Left colon (tissue), 2 donors: ENCODE data around the gene MANF. TPM values are rescaled to one million over a fixed set of nuclear protein-coding genes. Genes with fewer than 3 reads are reported as not detected.

Source experiments
- ATAC-seq: fragments of 200-7000 bp; cut with Tn5 transposase; one replicate; pipeline ENCODE4 v1.9.1; 2020; ENCODE audit warnings: mild to moderate bottlenecking, moderate library complexity
- DNase-seq, 2 donors: peaks; one replicate each; pipeline ENCODE4 v3.0.0-alpha.2; 2020
- intact Hi-C, 2 donors: fragments of 100-400 bp; cut with DNase I in 1 of 2; cut with micrococcal nuclease in 1 of 2; formaldehyde crosslinking; loops; one replicate each; pipeline versions ENCODE4 v1.11.2 to v1.14.0; 2022; cut with DNase I, micrococcal nuclease
- long read RNA-seq: library from polyadenylated mRNA; unstranded; transcript quantifications from one replicate; pipeline ENCODE4 v2.0.0, GENCODE V29; 2021
- total RNA-seq, 2 donors: library from RNA; stranded (reverse); fragmentation: NEBNext Ultra II Directional; extraction: Animal tissue kit (Norgen Biotek cat#: 25700); gene quantifications; one replicate each; pipeline ENCODE4 v1.2.1, GENCODE V29; 2021
- donor health status: DM: no; HTN: no; CAD: no.
- donor health status: DM: yes; HTN: yes; CAD: no.

MANF gene
- total RNA-seq: 10 to 100 TPM; 62.7 to 83.4 TPM
- long read RNA-seq, transcript MANF-204 (4 exons, 1,153 nt): major isoform, 11 of 19 reads
- long read RNA-seq, partial matches to known transcripts: 4 of 19 reads
- long read RNA-seq, other reads (novel, unspliced or antisense): 2 of 19 reads

DNA sequence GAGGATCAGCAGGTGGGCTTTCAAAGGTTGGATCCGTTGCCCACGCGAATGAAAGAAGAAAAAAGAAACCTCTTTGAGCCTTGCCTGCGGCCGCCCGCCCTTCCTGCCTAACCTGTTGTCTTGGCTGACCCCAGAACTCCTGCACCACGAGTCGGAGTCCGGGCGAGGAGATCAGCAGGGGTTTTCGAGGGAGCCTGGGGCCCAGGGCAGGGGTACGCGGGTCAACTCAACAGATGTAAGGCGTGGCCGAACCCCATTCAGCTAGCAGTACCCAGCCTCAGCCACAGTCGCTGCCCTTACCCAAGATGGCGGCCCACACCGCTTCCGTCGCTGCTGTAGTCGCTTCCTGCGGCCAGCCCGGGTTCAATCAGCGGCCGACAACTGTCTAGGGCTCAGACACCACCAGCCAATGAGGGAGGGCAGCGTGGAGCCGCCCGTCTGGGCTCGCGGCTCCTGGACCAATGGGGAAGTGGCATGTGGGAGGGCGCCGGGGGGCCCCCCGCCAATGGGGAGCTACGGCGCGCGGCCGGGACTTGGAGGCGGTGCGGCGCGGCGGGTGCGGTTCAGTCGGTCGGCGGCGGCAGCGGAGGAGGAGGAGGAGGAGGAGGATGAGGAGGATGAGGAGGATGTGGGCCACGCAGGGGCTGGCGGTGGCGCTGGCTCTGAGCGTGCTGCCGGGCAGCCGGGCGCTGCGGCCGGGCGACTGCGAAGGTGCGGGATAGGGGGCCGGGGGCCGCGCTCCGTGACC is at the start of gene MANF:
Gene MANF, plus strand, starts transcription at position 566 of the 748 bp plus-strand sequence. Its CDS starts 52 bp downstream, at position 618.
- intact Hi-C loops: loop anchor here in 1 of 2 donors (5.0 kb wide), 1 partner anchor 768 kb away; the partner anchor contains the start of gene MAPKAPK3
- ATAC-seq (peak; percentile 87), DNase-seq (peak; percentile 97 to 99)

DNA sequence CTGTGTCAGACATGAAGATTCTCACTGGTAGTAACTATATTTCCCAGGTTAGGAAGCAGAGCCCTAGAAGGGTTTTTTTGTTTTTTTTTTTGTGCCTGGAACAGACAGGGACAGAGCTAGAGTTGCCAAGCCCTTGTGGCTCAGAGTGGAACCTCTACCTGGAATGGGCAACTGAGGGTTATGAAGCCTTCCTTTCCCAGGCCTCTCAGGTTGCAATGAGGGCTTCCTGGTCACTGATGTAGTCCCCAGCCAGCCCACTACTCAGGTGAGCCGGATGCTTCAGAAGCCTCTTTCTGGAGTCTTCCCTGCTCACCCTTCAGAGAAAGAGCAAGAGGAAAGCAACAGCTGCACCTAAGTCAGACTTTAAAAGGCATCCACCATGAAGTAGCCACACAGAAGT is 48.8 kb upstream of the MANF start:
- intact Hi-C loops: no loop called here
- ATAC-seq (no peak), DNase-seq (no peak)

DNA sequence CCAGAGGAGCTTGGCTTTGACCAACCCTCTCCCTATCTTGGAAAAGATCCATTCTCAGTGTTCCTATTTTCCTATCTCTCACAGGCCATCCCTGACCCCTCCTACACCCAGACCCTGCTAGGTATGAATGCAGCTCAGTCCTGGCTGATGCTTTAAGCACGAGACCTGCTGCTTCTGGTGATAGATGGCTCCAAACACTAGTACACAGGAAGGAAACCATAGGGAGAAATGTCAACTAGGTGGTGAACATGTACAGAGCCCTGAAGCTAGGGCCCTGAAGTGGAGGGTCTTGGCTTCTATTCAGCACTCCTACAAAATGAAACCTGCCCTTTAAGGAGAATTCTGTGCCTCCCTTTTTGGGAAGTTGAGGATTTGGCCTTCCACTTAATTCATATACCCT is 47.4 kb upstream of the MANF start:
- intact Hi-C loops: no loop called here

DNA sequence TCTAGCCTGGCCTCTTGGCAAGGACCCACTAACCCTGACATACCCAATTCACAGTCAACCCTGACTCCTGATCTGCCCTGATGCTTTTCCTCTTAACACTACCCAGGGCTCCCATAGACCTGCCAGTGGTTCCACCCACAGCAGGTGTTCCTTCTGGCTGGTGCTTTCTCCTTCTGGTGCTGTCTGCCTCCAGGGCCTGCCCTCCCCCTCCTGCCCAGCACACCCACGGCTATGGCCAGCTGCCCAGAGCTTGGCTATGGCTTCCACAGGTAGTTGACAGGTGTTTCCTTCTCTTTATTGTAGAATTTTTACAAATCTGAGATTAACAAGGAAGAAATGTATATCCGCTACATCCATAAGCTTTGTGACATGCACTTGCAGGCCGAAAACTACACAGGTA is 46.5 kb upstream of the MANF start:
- ATAC-seq (peak; percentile 26), DNase-seq (no peak)
- intact Hi-C loops: no loop called here

More for the DNA sequence above, 47.4 kb upstream of the MANF start:
- ATAC-seq (no peak), DNase-seq (no peak)

DNA sequence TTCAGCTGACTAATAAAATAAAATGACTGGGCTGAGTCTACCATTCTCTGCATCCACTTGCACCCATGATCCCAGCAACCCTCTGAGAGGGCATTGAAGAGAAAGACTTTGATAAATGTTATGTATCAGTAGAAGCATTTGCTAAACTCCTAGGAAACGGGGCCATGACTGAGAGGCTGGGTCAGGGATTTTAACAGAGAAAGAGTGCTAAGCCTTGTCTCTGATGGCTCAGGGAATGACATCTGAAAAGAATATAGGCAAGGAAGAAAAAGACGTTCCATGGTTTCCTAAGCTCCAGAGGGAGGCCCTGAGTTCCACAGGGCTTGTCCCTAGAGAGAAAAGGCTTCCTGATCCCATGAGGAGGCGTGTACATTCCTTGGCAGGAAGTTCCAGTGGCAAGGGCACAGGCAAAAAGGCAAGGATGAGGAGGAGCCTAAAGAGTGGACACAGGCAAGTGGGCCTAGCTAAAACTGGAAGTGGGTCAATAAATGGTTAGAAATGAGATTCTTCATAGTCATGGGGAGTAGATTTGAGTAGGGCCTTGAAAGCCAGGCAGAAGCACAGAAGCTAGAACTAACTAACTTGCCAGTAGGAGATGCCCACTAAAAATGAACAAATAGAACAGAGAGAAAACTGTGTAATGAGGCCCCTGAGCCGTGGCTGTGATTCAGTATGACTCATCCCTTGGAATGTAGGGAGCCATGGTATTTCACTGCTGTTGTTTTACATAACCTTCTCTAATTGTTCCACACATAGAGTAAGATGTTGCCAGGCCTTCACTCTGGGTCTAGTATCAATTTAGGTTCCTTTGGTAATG is 44.9 kb upstream of the MANF start:
- ATAC-seq (no peak), DNase-seq (no peak)
- intact Hi-C loops: no loop called here

DNA sequence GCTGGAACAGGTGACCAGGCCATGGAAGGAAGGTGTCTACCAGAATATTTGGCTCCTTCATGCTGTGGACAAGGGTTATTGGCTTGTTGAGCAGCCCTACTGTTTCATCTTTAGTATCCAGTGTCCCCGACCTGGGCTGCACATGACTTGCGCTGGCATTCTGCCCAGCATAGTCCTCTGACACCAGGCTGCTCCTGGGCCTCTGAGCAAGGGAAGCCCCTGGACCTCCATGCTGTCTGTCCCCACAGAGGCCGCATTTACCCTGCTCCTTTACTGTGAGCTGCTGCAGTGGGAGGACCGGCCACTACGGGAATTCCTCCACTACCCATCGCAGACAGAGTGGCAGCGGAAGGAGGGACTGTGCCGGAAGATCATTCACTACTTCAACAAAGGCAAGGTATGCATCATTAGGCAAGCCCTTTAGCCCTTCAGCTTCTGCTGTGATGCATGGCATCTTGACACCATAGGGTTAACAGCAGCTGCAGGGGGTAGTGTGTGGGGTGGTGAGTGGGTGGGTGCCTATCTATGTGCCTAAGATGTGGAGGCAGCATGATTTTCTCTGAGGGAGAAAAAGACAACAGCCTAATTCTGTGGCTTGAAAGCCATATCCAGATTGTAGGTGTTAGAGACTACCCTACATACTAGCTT is 44.0 kb upstream of the MANF start:
- intact Hi-C loops: no loop called here
- no peak for ATAC-seq
- DNase-seq: no peak

DNA sequence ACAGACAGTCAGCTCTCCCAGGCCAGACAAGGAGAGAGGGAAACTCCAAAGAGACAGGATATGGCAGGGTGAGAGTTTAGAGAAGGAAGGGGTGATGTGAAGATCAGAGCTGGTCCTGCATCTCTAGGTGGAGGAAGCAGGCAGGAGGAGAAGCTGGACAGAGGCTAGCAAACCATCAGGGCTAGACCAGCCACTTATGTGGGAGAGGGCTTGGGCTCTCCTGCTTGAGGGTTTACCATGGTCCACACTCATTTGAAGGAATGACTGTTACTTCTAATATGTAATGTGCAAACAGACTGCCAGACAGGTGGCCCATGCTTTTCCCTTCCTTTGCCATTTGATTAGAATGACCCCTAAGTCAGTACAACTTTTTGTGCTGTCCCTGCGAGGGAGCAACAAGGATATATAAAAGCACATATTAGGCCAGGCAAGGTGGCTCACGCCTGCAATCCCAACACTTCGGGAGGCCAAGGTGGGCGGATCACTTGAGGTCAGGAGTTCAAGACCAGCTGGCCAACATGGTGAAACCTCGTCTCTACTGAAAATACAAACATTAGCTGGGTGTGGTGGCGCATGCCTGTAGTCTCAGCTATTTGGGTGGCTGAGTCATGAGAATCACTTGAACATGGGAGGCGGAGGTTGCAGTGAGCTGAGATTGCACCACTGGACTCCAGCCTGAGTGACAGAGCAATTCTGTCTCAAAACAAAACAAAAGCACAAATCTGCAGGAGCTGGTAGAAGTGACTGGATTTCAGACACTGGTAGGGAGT is 41.0 kb upstream of the MANF start:
- intact Hi-C loops: no loop called here
- ATAC-seq (no peak), DNase-seq (no peak)

DNA sequence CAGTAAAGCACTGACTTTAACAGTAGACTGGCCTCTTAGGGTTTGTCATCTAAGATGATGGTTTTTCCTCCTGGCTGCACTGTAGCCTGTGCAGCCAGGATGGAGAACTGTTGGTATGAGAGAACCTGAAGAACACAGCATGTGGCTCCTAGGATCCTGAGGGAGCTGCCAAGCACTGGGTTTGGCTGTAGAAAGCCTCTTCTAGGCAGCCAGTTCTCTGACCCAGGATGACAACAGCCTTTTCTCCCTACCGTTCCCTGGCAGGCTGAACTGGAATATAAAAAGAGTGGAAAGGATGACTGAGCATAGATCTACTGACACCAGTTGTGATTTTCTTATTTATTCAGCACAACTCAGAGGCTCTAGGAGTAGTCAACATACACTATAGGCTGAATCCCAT is 34.3 kb upstream of the MANF start:
- intact Hi-C loops: no loop called here
- DNase-seq: no peak
- ATAC-seq: no peak

DNA sequence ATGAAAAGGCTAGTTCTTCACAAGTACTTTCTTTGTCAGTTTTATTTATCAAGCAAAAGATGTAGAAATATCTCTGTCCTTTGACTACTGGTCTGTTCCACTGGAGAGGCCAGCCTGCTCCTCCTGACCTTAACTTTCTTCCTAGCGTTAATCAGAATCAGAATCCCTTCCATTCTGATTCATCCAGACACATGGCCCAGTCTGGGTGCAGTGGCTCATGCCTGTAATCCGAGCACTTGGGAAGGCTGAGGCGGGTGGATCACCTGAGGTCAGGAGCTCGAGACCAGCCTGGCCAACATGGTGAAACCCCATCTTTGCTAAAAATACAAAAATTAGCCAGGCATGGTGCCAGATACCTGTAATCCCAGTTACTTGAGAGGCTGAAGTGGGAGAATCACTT is 32.0 kb upstream of the MANF start:
- no peak for DNase-seq
- no peak for ATAC-seq
- intact Hi-C loops: no loop called here

DNA sequence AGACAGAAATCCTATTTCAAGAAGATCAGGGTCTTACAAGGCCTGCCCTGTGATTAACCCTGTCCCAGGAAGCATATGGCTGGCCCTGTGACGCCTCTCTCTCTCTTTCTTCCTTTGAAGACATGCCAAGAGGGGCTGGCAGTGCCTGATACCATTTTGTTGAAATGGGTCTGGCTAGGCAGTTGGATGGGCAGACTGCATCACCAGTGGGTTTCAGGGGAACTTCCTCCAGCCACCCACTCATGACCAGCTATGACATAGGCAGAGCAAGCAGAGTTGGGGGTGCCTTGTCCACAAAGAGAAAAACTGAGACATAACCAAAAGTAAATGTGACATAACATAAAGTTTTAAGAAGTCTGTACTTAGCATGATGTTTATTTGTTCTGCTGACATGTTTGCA is 31.4 kb upstream of the MANF start:
- DNase-seq (no peak), ATAC-seq (no peak)
- intact Hi-C loops: no loop called here

DNA sequence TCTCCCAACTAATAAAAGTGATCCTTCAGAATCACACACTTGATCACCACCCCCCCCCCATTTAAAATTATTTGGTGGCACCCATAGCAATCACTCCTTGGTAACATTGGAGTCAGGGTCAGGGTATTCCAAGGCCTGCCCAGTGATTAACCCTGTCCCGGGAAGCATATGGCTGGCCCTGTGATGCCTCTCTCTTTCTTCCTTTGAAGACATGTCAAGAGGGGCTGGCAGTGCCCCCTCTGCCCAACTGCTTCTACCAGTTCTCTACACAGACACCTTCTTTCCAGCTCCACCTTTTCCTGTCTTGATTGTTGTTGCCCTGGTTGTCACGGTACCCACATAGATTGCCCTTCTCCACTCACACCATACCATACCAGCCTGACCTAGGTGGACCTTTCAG is 30.9 kb upstream of the MANF start:
- no peak for DNase-seq
- intact Hi-C loops: no loop called here
- no peak for ATAC-seq

DNA sequence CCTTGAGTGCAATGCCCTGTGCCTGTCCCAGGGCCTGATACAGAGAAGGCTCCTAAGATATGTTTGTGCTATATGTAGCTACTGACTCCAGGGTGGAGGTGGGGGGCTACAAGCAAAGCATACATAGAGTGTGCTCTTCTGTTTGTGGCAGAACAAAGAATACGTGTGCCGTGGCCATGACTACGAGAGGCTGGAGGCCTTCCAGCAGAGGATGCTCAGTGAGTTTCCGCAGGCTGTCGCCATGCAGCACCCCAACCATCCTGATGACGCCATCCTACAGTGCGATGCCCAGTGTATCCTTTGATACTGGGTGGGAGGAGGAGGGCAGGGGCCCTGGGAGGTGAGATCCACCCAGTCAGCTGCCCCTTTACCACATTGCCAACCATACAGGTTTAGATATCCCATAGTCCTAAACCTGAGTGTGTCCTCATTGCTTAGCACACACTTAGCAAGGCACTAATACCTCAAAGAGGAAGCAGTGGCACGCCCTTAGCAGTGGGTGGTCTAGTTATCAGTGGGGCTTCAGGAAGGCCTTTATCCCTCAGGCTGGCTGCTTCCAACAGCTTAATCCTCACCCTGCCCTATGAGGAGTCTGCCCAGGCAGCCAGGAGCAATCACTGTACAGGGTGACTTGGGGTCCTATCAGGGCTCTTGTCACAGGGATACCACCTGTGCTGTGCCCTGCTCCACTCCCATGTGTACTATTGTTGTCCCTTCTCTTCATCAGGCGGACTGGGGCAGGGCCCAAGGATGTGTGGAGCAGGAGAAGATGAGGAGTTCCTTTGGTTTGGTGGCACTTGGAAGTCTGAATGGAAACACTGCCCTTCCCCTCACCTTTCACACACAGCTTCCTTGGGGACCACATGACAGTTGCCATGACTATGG is 30.1 kb upstream of the MANF start:
- ATAC-seq (no peak), DNase-seq (no peak)
- intact Hi-C loops: no loop called here

DNA sequence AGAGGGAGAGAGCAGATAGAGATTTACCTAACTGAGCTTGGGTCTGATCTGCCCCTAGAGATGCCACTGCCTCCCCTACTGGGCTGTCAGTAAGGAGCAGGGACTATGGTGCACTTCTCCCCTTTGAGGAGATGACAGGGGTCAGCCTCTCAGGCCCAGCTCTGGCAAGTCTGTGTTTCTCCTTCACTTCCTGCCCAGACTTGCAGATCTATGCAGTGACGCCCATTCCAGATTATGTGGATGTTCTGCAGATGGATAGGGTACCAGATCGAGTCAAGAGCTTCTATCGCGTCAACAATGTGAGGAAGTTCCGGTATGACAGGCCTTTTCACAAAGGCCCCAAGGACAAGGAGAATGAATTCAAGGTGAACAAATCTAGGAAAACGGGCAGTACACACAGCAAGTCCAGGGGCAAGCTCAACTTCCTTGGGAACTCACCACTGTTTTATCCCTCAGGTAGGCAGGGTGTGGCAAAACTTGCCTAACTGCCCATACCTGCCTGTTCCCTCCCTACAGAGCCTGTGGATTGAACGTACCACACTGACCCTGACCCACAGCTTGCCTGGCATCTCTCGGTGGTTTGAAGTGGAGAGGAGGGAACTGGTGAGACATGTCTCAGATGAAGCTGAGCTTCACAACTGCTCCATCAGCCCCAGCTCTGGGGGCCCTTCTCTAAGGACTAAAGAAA is 29.1 kb upstream of the MANF start:
- ATAC-seq (no peak), DNase-seq (no peak)
- intact Hi-C loops: no loop called here

DNA sequence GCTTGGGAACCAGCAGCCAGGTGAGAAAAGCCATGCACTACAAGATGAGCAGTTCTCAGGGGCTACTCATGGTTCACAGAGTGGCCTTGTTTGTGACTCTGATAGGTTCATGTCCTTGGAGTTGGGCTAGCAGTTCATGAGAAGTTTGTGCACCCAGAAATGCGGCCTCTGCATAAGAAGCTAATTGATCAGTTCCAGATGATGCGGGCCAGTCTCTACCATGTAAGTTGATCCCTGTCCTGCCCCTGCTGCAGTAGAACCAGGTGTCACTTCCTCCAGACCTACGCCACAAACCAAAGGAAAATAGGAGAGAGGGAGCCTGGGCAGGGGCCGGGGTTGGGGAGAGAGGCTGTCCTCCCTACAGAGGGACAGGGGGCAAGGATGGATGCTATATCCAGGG is 27.2 kb upstream of the MANF start:
- ATAC-seq (no peak), DNase-seq (no peak)
- intact Hi-C loops: no loop called here

DNA sequence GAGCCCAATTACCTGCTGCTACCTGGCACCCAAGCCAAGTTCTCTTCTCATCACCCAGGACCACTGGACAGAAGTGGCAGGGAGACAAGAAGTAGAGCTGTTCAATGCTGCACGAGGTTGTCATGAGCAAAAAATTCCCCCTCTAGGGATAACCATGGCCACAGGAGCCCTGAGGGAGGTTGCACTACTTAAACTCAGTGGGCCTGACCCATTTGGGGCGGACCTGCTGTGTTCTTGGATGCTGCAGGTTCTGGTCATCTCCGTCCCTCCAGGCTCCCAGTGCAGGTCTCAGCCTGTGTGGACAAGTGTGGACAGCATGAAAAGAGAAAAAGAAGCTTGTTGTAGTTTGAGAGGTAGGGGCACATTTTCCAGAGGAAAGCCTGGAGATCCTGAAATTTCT is 26.1 kb upstream of the MANF start:
- intact Hi-C loops: no loop called here
- ATAC-seq (no peak), DNase-seq (no peak)

DNA sequence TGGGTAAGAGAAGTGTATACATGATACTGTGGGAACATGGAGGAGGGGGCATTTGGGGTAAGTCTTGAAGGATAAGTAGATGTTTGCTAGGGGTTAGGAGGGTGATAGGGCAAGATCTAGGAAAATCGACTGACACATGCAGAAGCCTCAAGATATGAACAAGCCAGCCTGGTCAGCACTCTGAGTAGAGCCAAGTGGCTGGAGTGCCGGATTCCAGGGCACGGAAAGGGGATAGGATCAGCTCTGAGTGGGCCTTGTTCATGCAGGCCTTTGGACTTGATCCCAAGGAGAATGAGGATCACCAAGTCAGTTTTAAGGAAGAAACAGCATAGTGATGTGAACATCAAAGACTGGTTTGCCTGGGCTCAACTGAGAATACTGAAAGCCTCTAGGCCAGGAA is 24.3 kb upstream of the MANF start:
- no peak for DNase-seq
- ATAC-seq: no peak
- intact Hi-C loops: no loop called here

DNA sequence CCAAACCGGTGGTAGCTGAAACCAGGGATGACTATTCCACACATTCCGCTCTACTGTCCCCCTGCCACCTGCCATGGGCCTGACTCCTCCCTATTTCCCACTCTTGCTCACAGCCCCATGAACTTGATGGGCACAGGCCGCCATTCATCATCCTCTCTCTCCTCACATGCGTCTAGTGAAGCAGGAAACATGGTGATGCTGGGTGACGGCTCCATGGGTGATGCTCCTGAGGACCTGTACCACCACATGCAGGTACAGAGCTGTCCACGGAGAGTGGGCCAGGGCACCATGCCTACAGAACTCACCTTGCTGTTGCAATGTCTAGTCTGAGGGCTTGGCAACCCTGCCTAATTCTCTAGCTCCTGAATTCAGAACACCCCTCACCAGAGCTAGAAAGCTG is 23.3 kb upstream of the MANF start:
- DNase-seq (no peak), ATAC-seq (no peak)
- intact Hi-C loops: no loop called here
